Panc1 (cell line): Measurements from ENCODE around the gene PIK3R1. TPM values are rescaled to one million over a fixed set of nuclear protein-coding genes. Genes with fewer than 3 reads are reported as not detected.

Experiments used
- ATAC-seq: fragments of 200-7000 bp; cut with Tn5 transposase; 2 replicates; pipeline ENCODE4 v1.9.1; 2020; ENCODE audit warnings: mild to moderate bottlenecking, moderate library complexity
- BruUV-seq: library from RNA; stranded (reverse); fragments of 400-500 nt; replicated peaks from 2 replicates; lab custom pipeline; 2021; lab: Mats Ljungman, UMichigan
- CTCF ChIA-PET: fragments of 300-600 bp; sonication (Branson Sonifier 250); formaldehyde crosslinking; loops from one replicate; lab custom pipeline; 2022; ENCODE audit warnings: antibody characterized with exemption; lab: Charles Lee
- POLR2A ChIA-PET: fragments of 300-600 bp; sonication (Branson Sonifier 250); formaldehyde crosslinking; loops from one replicate; lab custom pipeline; 2022; ENCODE audit warnings: antibody characterized with exemption; lab: Charles Lee
- DNase-seq: peaks from one replicate; pipeline ENCODE4 v3.0.0-alpha.2; 2010; ENCODE audit warnings: low read depth, low spot score
- H3K27ac ChIP-seq: 2 replicates; pipeline ENCODE4 v1.5.1; 2011; ENCODE audit warnings: mild to moderate bottlenecking, low read length, inconsistent platforms
- H3K27me3 ChIP-seq: fragments of 200-500 bp; sonication (Bioruptor generic); 2 replicates; pipeline ENCODE4 v1.6.0; 2014; ENCODE audit warnings: low read length, inconsistent platforms; ENCODE audit not compliant: control insufficient read depth, insufficient read depth
- H3K36me3 ChIP-seq: fragments of 200-500 bp; sonication (Bioruptor generic); 2 replicates; pipeline ENCODE4 v1.5.1; 2014; ENCODE audit warnings: inconsistent platforms, mild to moderate bottlenecking, low read length, moderate library complexity; ENCODE audit not compliant: control insufficient read depth, insufficient read depth
- H3K4me1 ChIP-seq: 2 replicates; pipeline ENCODE4 v1.5.1; 2011; ENCODE audit warnings: inconsistent platforms, mild to moderate bottlenecking, low read length, moderate library complexity; ENCODE audit not compliant: control insufficient read depth, insufficient read depth
- H3K4me3 ChIP-seq, 2 experiments: 2 replicates each; pipeline ENCODE4 v1.5.1; 2011 to 2012; ENCODE audit warnings: low read depth in 2 of 2, low read length in 2 of 2, mild to moderate bottlenecking in 2 of 2, inconsistent platforms in 1 of 2, moderate library complexity in 1 of 2
- H3K9me3 ChIP-seq: fragments of 200-500 bp; sonication (Bioruptor generic); 2 replicates; pipeline ENCODE4 v1.5.1; 2014; ENCODE audit warnings: low read depth, mild to moderate bottlenecking, inconsistent platforms, low read length, moderate library complexity; ENCODE audit not compliant: control insufficient read depth, insufficient read depth
- POLR2AphosphoS5 ChIP-seq: IDR thresholded peaks from 2 replicates; pipeline ENCODE4 v1.6.1; 2012; ENCODE audit warnings: mild to moderate bottlenecking, low read depth, low read length, moderate library complexity
- SIN3A ChIP-seq: IDR thresholded peaks from 2 replicates; pipeline ENCODE4 v1.6.1; 2012; ENCODE audit warnings: low read depth, mild to moderate bottlenecking, low read length, moderate library complexity, borderline replicate concordance; ENCODE audit not compliant: insufficient read depth
- TCF7L2 ChIP-seq: IDR thresholded peaks from 2 replicates; pipeline ENCODE4 v1.6.1; 2011; ENCODE audit warnings: mild to moderate bottlenecking, low read depth, low read length, inconsistent platforms
- in situ Hi-C: cut with HindIII; loops from 2 replicates; pipeline ENCODE4 v1.10.0; 2016; ENCODE audit warnings: low sequenced_read_pairs, low pct_unique_long_range_greater_than_20kb
- intact Hi-C: fragments of 100-400 bp; cut with micrococcal nuclease; formaldehyde crosslinking; loops from one replicate; pipeline ENCODE4 v1.10.0; 2022; ENCODE audit not compliant: unreplicated experiment
- total RNA-seq: library from RNA; stranded (reverse); gene quantifications from one replicate; pipeline ENCODE4 v1.2.1, GENCODE V29; 2021; ENCODE audit not compliant: unreplicated experiment
- TF ChIP-seq, protein P1 (sequence below): fragments of 450-650 bp; IDR thresholded peaks from 2 replicates; pipeline ENCODE4 v1.5.1; 2017; ENCODE audit warnings: mild to moderate bottlenecking
- TF ChIP-seq, protein P2 (sequence below), 2 experiments: IDR thresholded peaks; 2 replicates each; pipeline ENCODE4 v1.6.1; 2011 to 2012; ENCODE audit warnings: low read depth in 2 of 2, control low read depth in 1 of 2, low read length in 1 of 2, mild to moderate bottlenecking in 1 of 2, moderate library complexity in 1 of 2; ENCODE audit not compliant: insufficient read depth in 1 of 2

Gene PIK3R1
- total RNA-seq, 1 experiment from 2014 or later: 23.4 TPM

DNA sequence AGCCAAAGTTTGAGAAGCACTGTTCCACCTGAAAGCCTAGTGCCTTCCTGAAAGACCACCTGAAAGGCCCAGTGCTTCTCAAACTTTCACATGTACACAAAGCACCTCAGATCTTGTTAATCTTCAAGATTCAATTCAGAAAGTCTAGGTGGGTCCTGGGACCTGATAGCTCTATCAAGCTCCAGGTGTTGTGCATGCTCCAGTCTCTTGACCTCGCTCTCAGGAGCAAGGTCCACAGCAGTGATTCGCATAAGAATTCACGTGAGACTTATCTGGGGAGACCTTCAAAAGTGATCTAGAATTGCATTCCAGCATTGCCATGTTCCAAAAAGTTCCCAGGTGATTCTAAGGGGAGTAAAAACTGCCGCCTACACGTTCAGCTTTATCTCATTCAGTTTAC, 102.1 kb downstream of the PIK3R1 start:
- H3K4me1 ChIP-seq: no peaks in the 10 kb centered on the region
- intact Hi-C loops: no loop called here
- no peaks in the 10 kb centered on the region for H3K9me3 ChIP-seq
- no peak overlapping the region for H3K4me3 ChIP-seq
- in situ Hi-C loops: no loop called here
- TF ChIP-seq, protein P1, sequence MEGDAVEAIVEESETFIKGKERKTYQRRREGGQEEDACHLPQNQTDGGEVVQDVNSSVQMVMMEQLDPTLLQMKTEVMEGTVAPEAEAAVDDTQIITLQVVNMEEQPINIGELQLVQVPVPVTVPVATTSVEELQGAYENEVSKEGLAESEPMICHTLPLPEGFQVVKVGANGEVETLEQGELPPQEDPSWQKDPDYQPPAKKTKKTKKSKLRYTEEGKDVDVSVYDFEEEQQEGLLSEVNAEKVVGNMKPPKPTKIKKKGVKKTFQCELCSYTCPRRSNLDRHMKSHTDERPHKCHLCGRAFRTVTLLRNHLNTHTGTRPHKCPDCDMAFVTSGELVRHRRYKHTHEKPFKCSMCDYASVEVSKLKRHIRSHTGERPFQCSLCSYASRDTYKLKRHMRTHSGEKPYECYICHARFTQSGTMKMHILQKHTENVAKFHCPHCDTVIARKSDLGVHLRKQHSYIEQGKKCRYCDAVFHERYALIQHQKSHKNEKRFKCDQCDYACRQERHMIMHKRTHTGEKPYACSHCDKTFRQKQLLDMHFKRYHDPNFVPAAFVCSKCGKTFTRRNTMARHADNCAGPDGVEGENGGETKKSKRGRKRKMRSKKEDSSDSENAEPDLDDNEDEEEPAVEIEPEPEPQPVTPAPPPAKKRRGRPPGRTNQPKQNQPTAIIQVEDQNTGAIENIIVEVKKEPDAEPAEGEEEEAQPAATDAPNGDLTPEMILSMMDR: no peak
- no peak for TF ChIP-seq POLR2AphosphoS5
- no peak for TF ChIP-seq TCF7L2
- TF ChIP-seq, protein P2, sequence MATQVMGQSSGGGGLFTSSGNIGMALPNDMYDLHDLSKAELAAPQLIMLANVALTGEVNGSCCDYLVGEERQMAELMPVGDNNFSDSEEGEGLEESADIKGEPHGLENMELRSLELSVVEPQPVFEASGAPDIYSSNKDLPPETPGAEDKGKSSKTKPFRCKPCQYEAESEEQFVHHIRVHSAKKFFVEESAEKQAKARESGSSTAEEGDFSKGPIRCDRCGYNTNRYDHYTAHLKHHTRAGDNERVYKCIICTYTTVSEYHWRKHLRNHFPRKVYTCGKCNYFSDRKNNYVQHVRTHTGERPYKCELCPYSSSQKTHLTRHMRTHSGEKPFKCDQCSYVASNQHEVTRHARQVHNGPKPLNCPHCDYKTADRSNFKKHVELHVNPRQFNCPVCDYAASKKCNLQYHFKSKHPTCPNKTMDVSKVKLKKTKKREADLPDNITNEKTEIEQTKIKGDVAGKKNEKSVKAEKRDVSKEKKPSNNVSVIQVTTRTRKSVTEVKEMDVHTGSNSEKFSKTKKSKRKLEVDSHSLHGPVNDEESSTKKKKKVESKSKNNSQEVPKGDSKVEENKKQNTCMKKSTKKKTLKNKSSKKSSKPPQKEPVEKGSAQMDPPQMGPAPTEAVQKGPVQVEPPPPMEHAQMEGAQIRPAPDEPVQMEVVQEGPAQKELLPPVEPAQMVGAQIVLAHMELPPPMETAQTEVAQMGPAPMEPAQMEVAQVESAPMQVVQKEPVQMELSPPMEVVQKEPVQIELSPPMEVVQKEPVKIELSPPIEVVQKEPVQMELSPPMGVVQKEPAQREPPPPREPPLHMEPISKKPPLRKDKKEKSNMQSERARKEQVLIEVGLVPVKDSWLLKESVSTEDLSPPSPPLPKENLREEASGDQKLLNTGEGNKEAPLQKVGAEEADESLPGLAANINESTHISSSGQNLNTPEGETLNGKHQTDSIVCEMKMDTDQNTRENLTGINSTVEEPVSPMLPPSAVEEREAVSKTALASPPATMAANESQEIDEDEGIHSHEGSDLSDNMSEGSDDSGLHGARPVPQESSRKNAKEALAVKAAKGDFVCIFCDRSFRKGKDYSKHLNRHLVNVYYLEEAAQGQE (IDR thresholded peaks at IDR 0.05; ENCODE audit: insufficient read depth in 1 of 2, low read depth in 2 of 2, low read length in 1 of 2): no peak
- POLR2A ChIA-PET: no interaction called here
- no peaks in the 10 kb centered on the region for H3K36me3 ChIP-seq
- BruUV-seq: no TSS peak
- no peak overlapping the region for H3K27ac ChIP-seq
- ATAC-seq (no peak), DNase-seq (no peak)
- CTCF ChIA-PET: no interaction called here
- no peaks in the 10 kb centered on the region for H3K27me3 ChIP-seq

DNA sequence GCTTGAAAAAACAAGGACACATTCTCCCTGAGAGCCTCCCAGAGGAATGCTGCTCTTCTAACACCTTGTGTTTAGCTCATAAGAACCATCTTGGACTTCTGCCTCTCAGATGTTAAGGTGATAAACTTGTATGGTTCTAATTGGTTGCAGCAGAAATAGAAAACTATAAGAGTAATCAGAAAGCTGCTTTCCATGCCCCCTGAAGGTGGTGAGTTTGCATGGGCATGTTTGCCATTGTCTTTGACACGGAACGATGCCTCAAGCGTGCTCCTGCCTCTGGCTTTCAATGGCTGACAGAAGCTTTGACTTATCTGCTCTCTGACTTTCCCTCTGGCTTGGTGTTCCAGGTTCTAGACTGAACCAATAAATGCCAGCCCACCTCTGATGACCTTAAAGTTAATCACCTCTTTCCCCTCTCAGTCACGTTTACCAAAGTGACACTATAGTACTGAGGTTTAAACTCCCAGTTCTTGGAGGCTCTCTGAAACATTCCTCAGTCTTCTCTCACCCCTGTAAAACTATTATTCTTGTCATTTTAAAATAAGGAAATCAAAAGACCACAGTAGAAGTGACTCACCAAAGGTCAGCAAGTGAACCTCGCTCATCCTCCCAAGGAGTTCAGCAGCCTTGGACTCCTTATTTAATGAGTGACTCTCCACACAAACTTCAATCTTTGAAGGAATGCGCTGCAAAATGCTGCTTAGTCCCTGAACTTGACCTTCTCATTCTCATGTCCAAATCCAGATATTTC, 103.6 kb downstream of the PIK3R1 start:
- ATAC-seq (no peak), DNase-seq (no peak)
- TF ChIP-seq SIN3A (no peak), POLR2AphosphoS5 (no peak), TCF7L2 (no peak)
- TF ChIP-seq, protein P1: no peak
- TF ChIP-seq, protein P2 (IDR thresholded peaks at IDR 0.05; ENCODE audit: insufficient read depth in 1 of 2, low read depth in 2 of 2, low read length in 1 of 2): no peak
- no peaks in the 10 kb centered on the region for H3K27me3 ChIP-seq
- H3K9me3 ChIP-seq: no peaks in the 10 kb centered on the region
- H3K4me3 ChIP-seq: no peak overlapping the region
- H3K36me3 ChIP-seq: no peaks in the 10 kb centered on the region
- ChIA-PET POLR2A (no interaction called here), CTCF (no interaction called here)
- H3K4me1 ChIP-seq: no peaks in the 10 kb centered on the region
- BruUV-seq: no TSS peak
- intact Hi-C loops: no loop called here
- H3K27ac ChIP-seq: no peak overlapping the region
- in situ Hi-C loops: no loop called here
